Gastroesophageal sphincter (tissue), 2 donors: ENCODE measurements around the gene YKT6.

Source experiments
- EP300 ChIP-seq: sonication (generic); formaldehyde crosslinking; IDR thresholded peaks from one replicate; pipeline ENCODE4 v1.6.1; 2017; ENCODE audit warnings: antibody characterized with exemption, mild to moderate bottlenecking
- POLR2A ChIP-seq, 2 donors: fragments of 450-650 bp; IDR thresholded peaks; one replicate each; pipeline ENCODE4 v1.6.1; 2017; ENCODE audit warnings: antibody characterized with exemption in 2 of 2, mild to moderate bottlenecking in 2 of 2, moderate library complexity in 1 of 2

- TF ChIP-seq EP300 (no peak), POLR2A (IDR thresholded peaks at IDR 0.05) (no peak)
Measured at GRCh38 chr7:44183386-44183785, 17.4 kb upstream of the YKT6 start.
